ENCODE data around the gene PRKD1.

Gene PRKD1

GRCh38 chr14:29836395-29836794 lies 91.3 kb downstream of the PRKD1 start:
- DNase-seq, result no peak

DNA sequence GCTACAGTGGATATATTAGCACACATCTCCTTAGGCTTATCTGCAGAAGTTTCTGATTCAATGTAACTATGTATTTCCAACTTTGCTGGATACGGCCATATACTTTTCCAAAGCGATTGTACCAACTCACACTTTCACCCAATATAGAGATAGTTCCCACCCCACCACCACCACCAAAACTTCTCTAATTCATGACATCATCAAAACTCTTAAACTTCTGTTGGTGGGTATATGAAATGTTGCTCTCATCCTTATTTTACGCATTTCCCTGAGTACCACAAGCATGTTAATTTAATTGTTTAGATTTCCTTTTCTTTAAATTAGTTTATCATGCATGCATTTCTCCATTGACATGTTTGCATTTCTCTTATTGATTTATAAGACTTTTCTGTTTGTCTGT lies 95.6 kb downstream of the PRKD1 start:
- no peak for DNase-seq

- no peak for DNase-seq
Measured at GRCh38 chr14:29829851-29830250, 97.8 kb downstream of the PRKD1 start.

- no peak for DNase-seq
Measured at GRCh38 chr14:29823816-29824215, 103.8 kb downstream of the PRKD1 start.

GRCh38 chr14:29822430-29822709 lies 105.3 kb downstream of the PRKD1 start:
- no peak for DNase-seq

GRCh38 chr14:29821661-29822429 lies 105.8 kb downstream of the PRKD1 start:
- peak; percentile 65 for DNase-seq

DNA sequence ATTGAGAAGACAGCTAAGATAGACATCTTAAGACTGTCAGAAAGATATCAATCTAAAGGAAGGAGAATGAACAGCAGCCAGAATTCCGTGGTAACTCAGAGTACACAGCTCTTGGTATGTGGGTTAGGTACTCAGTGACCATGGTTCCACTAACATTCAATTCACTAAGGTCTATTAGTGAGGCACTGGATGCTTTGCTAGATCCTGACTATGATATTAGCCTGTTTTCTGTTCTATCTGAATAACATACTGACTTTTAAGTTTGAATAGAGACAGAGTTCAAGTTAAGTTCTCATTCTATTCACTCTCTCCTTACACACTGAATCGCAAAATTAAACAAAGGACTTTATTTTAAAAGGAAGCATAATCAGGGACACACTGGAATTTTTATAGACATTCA lies 106.4 kb downstream of the PRKD1 start:
- no peak for DNase-seq

DNA sequence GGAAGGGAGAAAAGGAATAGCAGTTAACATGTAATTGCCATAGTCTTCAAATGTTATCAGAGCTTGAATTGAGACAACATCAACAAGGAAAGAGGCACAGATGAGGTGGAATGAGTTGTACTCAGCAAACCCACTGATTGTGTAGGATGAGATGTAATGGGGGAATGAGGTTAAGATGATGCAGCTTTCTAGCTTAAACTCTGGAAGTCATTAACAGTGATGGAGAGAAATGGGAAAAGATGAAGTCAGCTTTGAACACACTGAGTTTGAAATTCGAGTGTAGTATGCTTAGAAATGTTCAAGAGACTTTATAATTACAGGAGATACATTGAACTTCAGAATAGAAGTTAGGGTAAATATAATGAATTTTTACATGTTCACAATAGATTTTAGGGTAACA lies 106.9 kb downstream of the PRKD1 start:
- DNase-seq, result no peak

- DNase-seq, result no peak
Measured at GRCh38 chr14:29817767-29818405, 109.8 kb downstream of the PRKD1 start.

- DNase-seq, result peak; percentile 84
Measured at GRCh38 chr14:29815016-29815674, 112.5 kb downstream of the PRKD1 start.

DNA sequence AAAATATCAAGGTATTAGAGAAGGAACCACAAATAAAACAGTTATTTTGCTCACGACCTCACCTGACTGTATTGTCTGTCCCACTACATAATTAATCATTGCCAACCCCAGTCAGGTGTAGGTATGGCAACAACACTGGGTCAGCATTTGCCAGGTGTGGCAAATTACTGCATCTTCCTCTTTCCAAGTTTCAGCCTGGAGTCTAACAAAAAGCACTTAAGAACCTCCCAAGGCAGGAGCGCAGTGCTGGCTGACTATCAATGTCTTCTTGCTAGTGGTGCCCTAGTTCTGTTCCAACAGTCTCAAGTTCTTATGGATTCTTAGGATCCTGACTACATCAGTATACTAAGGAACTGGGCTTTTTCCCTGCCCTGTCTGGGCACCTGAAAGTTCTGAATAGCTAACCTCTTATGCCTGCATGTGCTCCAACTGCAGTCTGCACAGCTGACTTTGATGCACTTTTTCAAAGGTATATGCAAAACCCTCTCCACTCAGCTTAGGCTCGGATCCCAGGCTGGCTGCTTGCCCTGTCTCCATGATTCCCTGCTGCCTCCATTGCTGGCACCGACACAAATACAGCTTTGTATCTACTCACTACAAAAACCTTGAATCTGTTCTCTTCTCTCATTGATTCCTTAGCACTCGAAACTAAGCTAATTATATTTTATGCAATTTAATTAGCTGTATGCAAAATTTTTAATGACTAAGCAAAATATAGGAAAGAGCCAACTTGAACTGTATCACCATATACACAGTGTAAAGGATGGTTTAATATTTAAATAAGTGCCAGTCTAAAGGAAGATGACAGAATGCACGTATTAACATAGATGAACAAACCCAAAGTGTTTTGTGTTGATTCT lies 113.3 kb downstream of the PRKD1 start:
- peak; percentile 96 for DNase-seq

GRCh38 chr14:29810682-29811081 lies 117.0 kb downstream of the PRKD1 start:
- DNase-seq, result peak; percentile 100

DNA sequence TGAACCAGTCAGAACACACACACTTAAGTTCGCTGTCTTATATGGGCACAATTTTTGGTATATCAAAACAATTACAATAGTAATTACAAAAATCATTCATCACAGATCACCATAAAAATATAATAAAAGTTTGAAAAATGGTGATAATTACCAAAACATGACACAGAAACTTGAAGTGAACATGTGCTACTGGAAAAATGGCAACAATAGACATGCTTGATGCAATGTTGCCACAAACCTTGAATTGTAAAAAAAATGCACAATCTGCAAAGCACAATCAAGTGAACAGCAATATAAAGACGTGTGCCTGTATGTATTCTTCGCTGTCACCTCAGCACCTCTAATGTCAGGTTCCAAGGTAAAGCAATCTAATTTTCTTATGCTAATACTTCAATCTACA lies 117.6 kb downstream of the PRKD1 start:
- DNase-seq, result no peak

GRCh38 chr14:29806124-29806517 lies 121.5 kb downstream of the PRKD1 start:
- no peak for DNase-seq

DNA sequence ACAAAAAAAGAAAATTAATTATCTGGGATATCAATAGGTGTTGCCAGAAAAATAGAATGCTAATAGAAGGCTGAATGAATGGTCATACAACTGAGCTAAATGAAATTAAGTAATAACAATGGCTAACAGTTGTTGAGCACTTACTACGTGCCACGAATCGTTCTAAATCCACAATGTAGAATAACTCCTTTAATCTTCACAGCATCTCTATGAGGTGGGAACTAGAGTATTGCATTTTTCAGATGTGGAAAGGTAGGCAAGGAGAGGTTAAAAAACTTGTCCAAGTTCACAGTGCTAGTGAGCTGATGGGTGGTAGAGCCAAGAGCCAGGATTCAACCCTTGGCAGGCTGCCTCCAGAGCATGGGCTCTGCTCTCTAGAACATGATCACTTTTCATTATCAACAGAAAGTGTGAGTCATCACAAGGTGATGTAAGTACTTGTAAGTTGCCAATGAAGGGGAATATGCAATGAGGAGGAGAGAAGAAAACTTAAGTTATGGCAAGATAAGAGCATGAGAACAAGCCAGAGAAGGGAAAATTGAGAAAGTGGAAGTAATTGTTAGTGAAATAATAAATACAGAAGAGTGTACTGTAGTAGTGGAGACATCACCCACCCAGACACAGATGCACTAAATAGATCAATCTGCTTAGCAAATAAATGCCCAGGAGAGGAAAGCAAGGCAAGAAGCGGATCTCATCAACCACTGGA lies 122.1 kb downstream of the PRKD1 start:
- DNase-seq, result peak; percentile 76

DNA sequence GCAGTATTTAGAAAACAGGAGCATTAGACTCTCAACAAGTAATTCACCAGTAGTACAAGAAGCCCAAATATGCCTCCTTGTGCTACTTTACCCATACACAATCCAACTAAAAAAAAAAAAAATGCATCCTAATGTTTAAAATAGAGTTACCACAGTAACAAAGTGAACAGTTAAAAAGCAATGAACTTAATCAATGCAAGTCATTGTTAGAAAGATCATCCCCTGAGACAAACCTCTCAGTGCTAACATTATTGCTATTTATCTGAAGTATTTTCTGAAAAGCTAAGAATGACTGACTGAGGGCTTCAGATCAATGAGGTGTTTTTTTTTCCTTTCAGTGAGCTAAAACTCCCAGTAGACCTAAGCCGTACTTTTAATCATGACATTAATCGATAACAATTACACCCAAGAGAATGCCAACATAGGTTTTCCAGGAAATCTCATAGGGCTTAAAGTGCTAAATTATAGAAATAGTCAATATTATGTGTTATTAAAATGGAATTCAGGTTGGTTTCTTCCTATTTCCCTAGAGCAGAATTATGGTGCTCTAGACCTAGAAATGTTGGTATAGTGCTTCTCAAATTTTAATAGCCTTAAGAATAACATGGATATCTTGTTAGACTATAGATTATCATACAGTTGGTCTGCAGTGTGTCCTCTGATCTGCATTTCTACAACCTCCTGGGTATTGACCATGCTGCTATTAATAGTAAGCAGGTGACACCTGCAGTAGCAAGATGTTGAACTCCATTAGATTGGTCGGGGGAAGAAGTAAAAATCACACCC lies 123.0 kb downstream of the PRKD1 start:
- no peak for DNase-seq

DNA sequence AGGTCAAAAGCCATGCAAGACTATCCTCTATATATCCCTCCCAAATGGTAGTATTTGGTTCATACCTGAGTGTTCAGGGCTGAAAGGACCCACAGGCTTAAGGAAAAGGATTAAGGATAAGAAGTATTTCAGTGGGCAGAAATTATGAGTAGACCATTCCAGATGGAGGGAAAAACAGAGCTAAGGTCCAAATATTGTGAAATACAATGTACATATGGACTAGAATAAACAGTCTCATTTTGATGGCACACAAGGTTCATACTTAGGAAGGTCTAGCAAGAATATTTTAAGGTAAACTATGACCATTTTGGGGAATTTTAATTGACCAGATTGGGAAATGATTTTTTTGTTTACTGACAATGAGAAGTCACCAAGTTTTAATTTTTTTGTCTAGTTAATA lies 124.6 kb downstream of the PRKD1 start:
- DNase-seq, result no peak

DNA sequence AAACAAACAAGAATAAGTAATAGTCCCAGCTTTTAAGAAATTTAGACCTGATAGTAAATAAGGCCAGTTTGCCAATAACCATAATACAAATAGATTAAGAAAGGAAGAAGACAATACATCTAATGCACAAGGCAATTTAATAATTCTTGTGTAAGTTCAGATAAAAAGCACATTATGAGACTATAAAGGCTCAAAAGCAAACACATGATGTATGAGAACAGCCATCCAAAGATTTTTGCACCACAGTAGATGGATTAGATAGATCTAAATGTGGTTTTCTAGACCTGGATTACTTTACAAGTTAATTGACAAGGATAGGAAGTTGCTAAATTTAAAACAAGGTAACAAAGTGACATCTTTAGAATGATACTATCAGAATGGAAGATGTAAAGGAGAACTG lies 125.4 kb downstream of the PRKD1 start:
- DNase-seq, result no peak

- DNase-seq, result no peak
Measured at GRCh38 chr14:29800961-29801360, 126.7 kb downstream of the PRKD1 start.

DNA sequence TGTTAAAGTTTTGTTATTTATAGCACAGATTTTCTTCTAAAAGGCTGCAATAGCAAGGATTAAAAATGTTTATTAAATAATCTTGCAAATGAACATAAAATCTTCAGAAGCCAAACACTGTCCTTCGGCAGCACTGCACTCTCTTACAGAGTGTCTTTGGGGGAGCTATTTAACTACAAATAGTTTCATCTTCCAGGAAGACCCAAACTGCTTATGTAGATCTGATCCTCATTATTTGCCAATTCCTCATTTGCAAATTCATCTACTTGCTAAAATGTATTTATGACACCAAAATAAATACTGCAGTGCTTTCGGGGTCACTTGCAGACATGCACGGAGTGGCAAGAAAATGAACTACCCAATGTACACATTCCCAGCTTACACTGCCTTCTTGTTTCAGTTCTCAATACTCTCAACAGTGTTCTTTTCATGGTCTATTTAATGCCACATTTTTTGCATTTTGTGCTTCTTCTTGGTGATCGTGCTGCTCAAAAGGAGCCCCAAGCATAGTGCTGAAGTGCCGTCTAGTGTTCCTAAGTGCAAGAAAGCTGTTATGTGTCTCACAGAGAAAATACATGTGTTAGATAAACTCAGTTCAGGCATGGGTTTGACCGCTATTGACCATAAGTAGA lies 128.1 kb downstream of the PRKD1 start:
- DNase-seq, result peak; percentile 93

DNA sequence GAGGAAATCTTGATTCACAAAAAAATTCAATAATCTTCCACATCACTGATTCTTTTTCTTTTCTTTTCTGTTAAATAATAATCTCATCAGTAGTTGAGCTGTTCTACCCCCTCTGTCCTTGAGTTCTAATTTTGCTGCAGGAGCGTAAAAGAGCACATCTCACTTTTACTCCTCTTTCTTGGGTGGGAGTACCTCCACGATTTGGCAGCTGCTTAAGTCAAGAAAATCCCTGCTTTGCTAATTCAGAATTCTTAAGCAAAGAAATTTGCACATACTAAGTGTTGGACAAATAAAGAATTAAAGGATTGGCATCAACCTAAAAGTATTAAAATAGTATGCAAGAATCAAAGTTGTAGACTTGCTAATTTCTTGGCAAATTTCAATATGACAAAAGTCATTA lies 128.8 kb downstream of the PRKD1 start:
- DNase-seq, result no peak

All from DMS79 treated with DMSO at 0.1 percent for 48 hours (cell line).